PC-3 (cell line): ENCODE measurements around the gene TRDN.

ENCODE experiments used
- EZH2 ChIP-seq: fragments of 300-600 bp; sonication (generic); IDR thresholded peaks from one replicate; pipeline ENCODE4 v1.6.1; 2017; ENCODE audit warnings: antibody characterized with exemption, mild to moderate bottlenecking, low read length; ENCODE audit not compliant: unreplicated experiment
- EZH2phosphoT487 ChIP-seq: fragments of 300-600 bp; sonication (generic); IDR thresholded peaks from 2 replicates; pipeline ENCODE4 v1.6.1; 2018; ENCODE audit warnings: mild to moderate bottlenecking, antibody characterized with exemption, low read length, borderline replicate concordance
- TF ChIP-seq, protein P1 (sequence below): fragments of 300-600 bp; sonication (generic); conservative IDR thresholded peaks from 2 replicates; pipeline ENCODE4 v1.5.1; 2017; ENCODE audit warnings: antibody characterized with exemption, low read depth, mild to moderate bottlenecking, low read length

DNA sequence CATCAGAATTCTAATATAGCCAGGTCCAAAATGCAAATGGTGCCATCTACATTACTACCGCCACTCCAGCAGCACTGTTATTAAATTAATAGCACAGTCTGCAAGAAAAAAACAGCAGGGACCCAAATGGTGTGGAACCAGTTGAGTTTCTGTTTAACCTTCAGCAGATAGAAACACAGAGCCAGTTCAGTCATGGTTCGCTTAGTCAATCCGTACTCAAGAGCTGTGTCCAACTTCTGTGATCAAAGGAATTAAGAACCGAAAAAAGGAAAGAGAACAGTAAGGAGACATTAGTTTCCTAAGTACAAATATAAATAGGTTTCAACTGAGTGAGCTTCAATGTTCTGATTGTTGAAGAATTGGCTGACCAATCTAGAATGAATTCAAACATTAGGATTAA is 107.7 kb downstream of the TRDN start:
- TF ChIP-seq, protein P1, sequence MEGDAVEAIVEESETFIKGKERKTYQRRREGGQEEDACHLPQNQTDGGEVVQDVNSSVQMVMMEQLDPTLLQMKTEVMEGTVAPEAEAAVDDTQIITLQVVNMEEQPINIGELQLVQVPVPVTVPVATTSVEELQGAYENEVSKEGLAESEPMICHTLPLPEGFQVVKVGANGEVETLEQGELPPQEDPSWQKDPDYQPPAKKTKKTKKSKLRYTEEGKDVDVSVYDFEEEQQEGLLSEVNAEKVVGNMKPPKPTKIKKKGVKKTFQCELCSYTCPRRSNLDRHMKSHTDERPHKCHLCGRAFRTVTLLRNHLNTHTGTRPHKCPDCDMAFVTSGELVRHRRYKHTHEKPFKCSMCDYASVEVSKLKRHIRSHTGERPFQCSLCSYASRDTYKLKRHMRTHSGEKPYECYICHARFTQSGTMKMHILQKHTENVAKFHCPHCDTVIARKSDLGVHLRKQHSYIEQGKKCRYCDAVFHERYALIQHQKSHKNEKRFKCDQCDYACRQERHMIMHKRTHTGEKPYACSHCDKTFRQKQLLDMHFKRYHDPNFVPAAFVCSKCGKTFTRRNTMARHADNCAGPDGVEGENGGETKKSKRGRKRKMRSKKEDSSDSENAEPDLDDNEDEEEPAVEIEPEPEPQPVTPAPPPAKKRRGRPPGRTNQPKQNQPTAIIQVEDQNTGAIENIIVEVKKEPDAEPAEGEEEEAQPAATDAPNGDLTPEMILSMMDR = no peak
- TF ChIP-seq EZH2phosphoT487 (no peak), EZH2 (no peak)
